GM21360 (cell line): Measurements from ENCODE around the gene COL18A1.
"Not testable (repeated sequence)": the region's sequence is repeated elsewhere in the genome, so short reads cannot be mapped to it uniquely, and the experiment has no call there.

Experiments used
- ATAC-seq: cut with Tn5 transposase; IDR thresholded peaks from one replicate; pipeline ENCODE4 v1.9.1; 2021; ENCODE audit warnings: mild to moderate bottlenecking, moderate library complexity; ENCODE audit not compliant: unreplicated experiment

COL18A1 gene

GRCh38 chr21:45550522-45551210 is 145.7 kb downstream of the COL18A1 start:
- no peak for ATAC-seq

- ATAC-seq: no peak
Measured at GRCh38 chr21:45551316-45551715, 146.4 kb downstream of the COL18A1 start.

GRCh38 chr21:45551783-45552695 is 147.1 kb downstream of the COL18A1 start:
- ATAC-seq: no peak

GRCh38 chr21:45552696-45553391 is 147.9 kb downstream of the COL18A1 start:
- no peak for ATAC-seq

GRCh38 chr21:45554477-45555175 is 149.7 kb downstream of the COL18A1 start:
- ATAC-seq: no peak

GRCh38 chr21:45555251-45555556 is 150.2 kb downstream of the COL18A1 start:
- no peak for ATAC-seq

GRCh38 chr21:45555557-45556301 is 150.8 kb downstream of the COL18A1 start:
- peak; percentile 64 for ATAC-seq

- no peak for ATAC-seq
Measured at GRCh38 chr21:45556302-45556644, 151.3 kb downstream of the COL18A1 start.

GRCh38 chr21:45556645-45557615 is 152.0 kb downstream of the COL18A1 start:
- no peak for ATAC-seq

GRCh38 chr21:45557616-45558043 is 152.7 kb downstream of the COL18A1 start:
- ATAC-seq: no peak

- ATAC-seq: no peak
Measured at GRCh38 chr21:45558044-45558721, 153.2 kb downstream of the COL18A1 start.

GRCh38 chr21:45559216-45560105 is 154.5 kb downstream of the COL18A1 start:
- no peak for ATAC-seq

- no peak for ATAC-seq
Measured at GRCh38 chr21:45560106-45561021, 155.4 kb downstream of the COL18A1 start.

- ATAC-seq: not testable (repeated sequence)
Measured at GRCh38 chr21:45561241-45561640, 156.3 kb downstream of the COL18A1 start.

GRCh38 chr21:45562402-45562801 is 157.4 kb downstream of the COL18A1 start:
- no peak for ATAC-seq

GRCh38 chr21:45562965-45563364 is 158.0 kb downstream of the COL18A1 start:
- no peak for ATAC-seq
